Esophagus (tissue), 2 donors: ENCODE measurements around the gene CARD19. TPM values are rescaled to one million over a fixed set of nuclear protein-coding genes. Genes with fewer than 3 reads are reported as not detected.
"Not testable (repeated sequence)": the region's sequence is repeated elsewhere in the genome, so short reads cannot be mapped to it uniquely, and the experiment has no call there.

Source experiments
- H3K27ac ChIP-seq, 2 donors: one replicate each; pipeline ENCODE4 v1.5.1; 2013; ENCODE audit warnings: low read depth in 2 of 2, mild to moderate bottlenecking in 2 of 2, inconsistent platforms in 1 of 2, low read length in 1 of 2, moderate library complexity in 1 of 2
- H3K27me3 ChIP-seq, 2 donors: one replicate each; pipeline ENCODE4 v1.6.1; 2013; ENCODE audit warnings: low read length in 2 of 2, control low read depth in 1 of 2, mild to moderate bottlenecking in 1 of 2; ENCODE audit not compliant: insufficient read depth in 2 of 2, control insufficient read depth in 1 of 2
- H3K36me3 ChIP-seq, 2 donors: one replicate each; pipeline ENCODE4 v1.6.1; 2013; ENCODE audit warnings: low read length in 1 of 2; ENCODE audit not compliant: control insufficient read depth in 2 of 2, insufficient read depth in 2 of 2
- H3K4me1 ChIP-seq, 2 donors: one replicate each; pipeline ENCODE4 v1.6.1; 2013; ENCODE audit warnings: low read length in 1 of 2; ENCODE audit not compliant: control insufficient read depth in 2 of 2, insufficient read depth in 2 of 2
- H3K4me3 ChIP-seq, 2 donors: one replicate each; pipeline ENCODE4 v1.5.1; 2013; ENCODE audit warnings: low read length in 2 of 2, mild to moderate bottlenecking in 2 of 2, low read depth in 1 of 2, moderate library complexity in 1 of 2
- H3K9me3 ChIP-seq, 2 donors: one replicate each; pipeline ENCODE4 v1.6.1; 2013; ENCODE audit warnings: mild to moderate bottlenecking in 2 of 2, low read depth in 1 of 2, low read length in 1 of 2, moderate library complexity in 1 of 2; ENCODE audit not compliant: control insufficient read depth in 2 of 2, insufficient read depth in 1 of 2
- WGBS, 2 donors: extraction: QIAGEN DNeasy Blood & Tissue Kit; methylation state at CpG; one replicate each; pipeline ENCODE4 v1.1.7; 2013; 5-methylcytosine and 5-hydroxymethylcytosine counted together
- polyA plus RNA-seq, 2 donors: library from polyadenylated mRNA; stranded (reverse); fragments of 200-250 nt; gene quantifications; one replicate each; pipeline ENCODE4 v1.2.3, GENCODE V29; 2013
- donor health status: healthy with polysubstance abuse.
- donor health status: Bipolar disorder and iron deficiency.

The CARD19 gene
- polyA plus RNA-seq, 2 donors = 19.6 to 30.7 TPM

DNA sequence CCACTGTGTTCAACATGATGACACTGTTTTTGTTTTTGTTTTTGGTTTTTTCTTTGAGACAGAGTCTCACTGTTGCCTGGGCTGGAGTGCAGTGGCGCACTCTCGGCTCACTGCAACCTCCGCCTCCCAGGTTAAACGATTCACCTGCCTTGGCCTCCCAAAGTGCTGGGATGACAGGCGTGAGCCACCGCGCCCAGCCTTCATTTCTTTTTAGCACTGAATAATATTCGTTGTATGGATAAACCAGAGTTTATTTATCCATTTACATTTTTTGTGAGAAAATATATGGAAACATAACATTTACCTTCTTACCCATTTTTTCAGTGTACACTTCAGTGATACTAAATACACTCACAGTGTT, 4.2 kb downstream of the CARD19 start:
- Histone ChIP-seq H3K4me3 (no peak overlapping the region), H3K27ac (no peak overlapping the region), H3K36me3 (no peaks in the 10 kb centered on the region), H3K4me1 (peaks cover 17 to 23% of the 10 kb centered on the region in 2 donors), H3K27me3 (no peaks in the 10 kb centered on the region), H3K9me3 (no peaks in the 10 kb centered on the region)
- 92 to 93% methylated on average over 8 of the region's 8 CpGs for WGBS, 2 donors

DNA sequence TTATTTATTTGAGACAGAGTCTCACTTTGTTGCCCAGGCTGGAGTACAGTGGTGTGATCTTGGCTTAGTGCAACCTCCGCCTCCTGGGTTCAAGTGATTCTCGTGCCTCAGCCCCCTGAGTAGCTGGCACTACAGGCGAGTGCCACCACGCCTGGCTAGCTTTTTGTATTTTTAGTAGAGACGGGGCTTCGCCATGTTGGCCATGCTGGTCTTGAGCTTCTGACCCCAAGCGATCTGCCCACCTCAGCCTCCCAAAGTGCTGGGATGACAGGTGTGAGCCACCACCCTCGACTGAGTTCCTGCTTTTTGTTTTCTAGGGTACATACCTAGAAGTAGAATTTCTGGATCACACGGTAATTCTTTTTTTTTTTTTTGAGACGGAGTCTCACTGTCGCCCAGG, 5.1 kb downstream of the CARD19 start:
- not testable (repeated sequence) for H3K9me3 ChIP-seq, H3K27ac ChIP-seq, H3K27me3 ChIP-seq, H3K4me3 ChIP-seq, H3K36me3 ChIP-seq
- H3K4me1 ChIP-seq = peaks cover 17 to 23% of the 10 kb centered on the region in 2 donors
- WGBS, 2 donors = 94 to 98% methylated on average over 11 of the region's 11 CpGs

DNA sequence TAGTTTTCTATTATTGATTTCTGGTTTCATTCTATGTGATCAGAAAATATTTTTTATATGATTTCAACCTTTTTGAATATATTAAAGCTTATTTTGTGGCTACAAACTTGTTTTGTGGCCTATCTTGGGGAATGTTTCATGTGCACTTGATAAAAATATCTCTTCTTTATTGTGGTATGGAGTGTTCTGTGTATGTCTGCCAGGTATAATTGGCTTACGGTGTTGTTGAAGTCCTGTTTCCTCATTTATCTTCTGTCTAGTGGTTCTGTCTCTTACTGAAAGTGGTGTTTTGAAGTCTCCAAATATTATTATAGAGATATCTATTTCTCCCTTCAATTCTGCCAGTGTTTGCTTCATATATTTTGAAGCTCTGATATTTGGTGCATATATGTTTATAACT, 9.6 kb downstream of the CARD19 start:
- H3K9me3 ChIP-seq = no peaks in the 10 kb centered on the region

DNA sequence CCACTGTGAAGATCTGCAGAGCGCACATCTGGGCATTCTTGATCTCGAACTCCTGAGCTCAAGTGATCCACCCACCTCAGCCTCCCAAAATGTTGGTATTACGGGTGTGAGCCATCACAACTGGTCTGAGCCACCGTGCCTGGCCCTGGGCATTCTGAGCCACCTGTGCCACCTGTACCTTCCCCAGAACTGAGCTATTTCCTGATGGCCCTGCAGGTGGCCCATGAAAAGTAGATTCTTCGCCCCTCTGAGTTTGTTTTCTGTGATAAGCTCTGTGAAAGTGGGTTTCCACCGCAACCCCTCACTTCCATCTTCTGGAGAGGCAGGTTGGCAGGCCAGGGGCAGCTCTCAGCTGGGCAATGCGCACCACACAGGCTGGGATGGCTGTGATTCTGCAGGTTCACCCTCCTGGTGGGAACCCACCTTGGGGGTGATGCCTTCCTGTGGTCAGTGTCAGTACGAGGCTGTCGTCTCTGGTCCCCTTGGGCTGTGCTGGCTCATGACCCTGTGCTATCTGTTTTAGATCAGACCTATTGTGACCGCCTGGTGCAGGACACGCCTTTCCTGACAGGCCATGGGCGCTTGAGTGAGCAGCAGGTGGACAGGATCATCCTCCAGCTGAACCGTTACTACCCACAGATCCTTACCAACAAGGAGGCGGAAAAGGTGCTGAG, 11.3 kb downstream of the CARD19 start:
- Histone ChIP-seq H3K27ac (no peak overlapping the region), H3K36me3 (peaks cover 0 to 18% of the 10 kb centered on the region in 2 donors), H3K27me3 (no peaks in the 10 kb centered on the region), H3K4me1 (peaks cover 0 to 10% of the 10 kb centered on the region in 2 donors), H3K4me3 (no peak overlapping the region), H3K9me3 (no peaks in the 10 kb centered on the region)
- 83 to 90% methylated on average over 14 of the region's 14 CpGs for WGBS, 2 donors

More for the DNA sequence above, 9.6 kb downstream of the CARD19 start:
- WGBS, 2 donors = 89 to 96% methylated on average over 1 of the region's 1 CpG
- H3K4me1 ChIP-seq = peaks cover 0 to 10% of the 10 kb centered on the region in 2 donors
- H3K27ac ChIP-seq = no peak overlapping the region
- peaks cover 0 to 5% of the 10 kb centered on the region in 2 donors for H3K36me3 ChIP-seq
- no peak overlapping the region for H3K4me3 ChIP-seq
- no peaks in the 10 kb centered on the region for H3K27me3 ChIP-seq

DNA sequence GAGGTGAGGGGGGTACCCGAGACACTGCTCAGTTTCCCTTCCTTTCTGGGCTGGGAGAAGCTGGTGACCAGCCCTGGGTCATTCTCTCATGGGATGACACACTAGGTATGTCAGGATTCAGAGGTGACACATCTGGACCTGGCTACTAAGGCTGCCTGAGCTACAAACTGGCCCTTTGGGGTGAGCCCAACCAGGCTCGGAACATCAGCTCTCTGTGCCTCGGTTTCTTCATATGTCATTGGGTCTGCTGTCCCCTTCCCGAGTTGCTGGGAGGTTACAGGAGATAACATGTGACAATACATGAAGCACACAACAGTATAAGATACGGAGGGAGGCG, 11.8 kb downstream of the CARD19 start:
- no peaks in the 10 kb centered on the region for H3K9me3 ChIP-seq
- no peaks in the 10 kb centered on the region for H3K27me3 ChIP-seq
- WGBS, 2 donors = 87% methylated on average over 6 of the region's 6 CpGs
- peaks cover 0 to 18% of the 10 kb centered on the region in 2 donors for H3K36me3 ChIP-seq
- H3K4me3 ChIP-seq = no peak overlapping the region
- H3K27ac ChIP-seq = no peak overlapping the region
- H3K4me1 ChIP-seq = peaks cover 0 to 10% of the 10 kb centered on the region in 2 donors

DNA sequence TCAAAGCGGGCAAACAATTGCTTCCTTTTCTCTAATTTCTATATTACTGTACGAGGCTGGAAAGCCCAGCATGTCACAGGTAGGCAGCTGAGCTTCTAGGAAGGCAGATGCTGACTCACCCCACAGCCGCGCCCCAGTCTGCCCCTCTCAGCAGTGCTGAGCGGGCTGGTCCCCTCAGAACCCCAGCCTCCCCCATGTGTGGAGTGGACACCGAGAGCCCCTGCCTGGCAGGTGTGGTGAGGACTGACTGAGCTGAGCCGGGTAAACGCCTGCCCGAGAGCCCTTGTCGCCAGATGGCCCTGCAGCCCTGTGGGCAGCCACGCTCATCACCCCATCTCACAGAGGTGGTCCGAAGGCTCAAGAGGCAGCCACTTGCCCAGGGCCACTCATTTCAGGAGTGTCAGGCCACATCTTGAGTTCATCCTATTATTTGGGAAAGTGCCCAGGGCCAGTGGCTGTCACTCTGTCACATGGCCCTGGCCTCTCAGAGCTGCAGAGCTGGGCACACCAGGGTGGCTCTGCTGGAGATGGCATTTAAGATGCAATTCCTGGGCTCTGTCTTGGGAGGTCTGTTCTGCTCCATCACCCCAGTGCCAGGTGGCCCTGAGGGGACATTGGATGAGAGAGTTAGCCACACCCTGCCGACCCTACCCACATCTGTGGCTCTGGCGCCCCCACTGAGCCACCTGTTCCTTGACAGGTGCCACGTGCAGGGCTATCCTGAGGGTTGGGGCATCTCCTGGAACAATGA, 12.4 kb downstream of the CARD19 start:
- peaks cover 0 to 25% of the 10 kb centered on the region in 2 donors for H3K36me3 ChIP-seq
- WGBS, 2 donors = 80 to 84% methylated on average over 15 of the region's 15 CpGs
- H3K27ac ChIP-seq = no peak overlapping the region
- H3K27me3 ChIP-seq = no peaks in the 10 kb centered on the region
- H3K4me1 ChIP-seq = peaks cover 0 to 10% of the 10 kb centered on the region in 2 donors
- no peak overlapping the region for H3K4me3 ChIP-seq
- H3K9me3 ChIP-seq = no peaks in the 10 kb centered on the region

DNA sequence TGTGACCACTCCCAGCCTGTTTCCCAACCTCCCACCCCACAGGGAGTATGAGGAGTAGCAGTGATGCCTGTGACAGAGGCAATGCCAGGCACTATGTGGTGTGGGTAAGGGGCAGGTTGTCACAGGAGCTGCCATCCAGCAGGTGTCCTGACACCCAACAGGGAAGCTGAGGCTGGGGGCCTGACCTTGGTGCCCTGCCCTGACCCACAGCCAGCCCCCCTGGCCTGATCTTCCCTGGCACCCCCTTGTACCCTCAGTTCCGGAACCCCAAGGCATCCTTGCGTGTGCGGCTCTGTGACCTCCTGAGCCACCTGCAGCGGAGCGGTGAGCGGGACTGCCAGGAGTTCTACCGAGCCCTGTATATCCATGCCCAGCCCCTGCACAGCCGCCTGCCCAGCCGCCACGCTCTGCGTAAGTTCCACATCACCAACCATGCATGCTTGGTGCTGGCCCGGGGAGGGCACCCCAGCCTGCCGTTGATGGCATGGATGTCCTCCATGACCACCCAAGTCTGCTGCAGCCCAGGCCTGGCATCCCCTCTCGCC, 14.4 kb downstream of the CARD19 start:
- Histone ChIP-seq H3K27ac (no peak overlapping the region), H3K36me3 (peaks cover 0 to 36% of the 10 kb centered on the region in 2 donors), H3K4me1 (peaks cover 0 to 7% of the 10 kb centered on the region in 2 donors)

DNA sequence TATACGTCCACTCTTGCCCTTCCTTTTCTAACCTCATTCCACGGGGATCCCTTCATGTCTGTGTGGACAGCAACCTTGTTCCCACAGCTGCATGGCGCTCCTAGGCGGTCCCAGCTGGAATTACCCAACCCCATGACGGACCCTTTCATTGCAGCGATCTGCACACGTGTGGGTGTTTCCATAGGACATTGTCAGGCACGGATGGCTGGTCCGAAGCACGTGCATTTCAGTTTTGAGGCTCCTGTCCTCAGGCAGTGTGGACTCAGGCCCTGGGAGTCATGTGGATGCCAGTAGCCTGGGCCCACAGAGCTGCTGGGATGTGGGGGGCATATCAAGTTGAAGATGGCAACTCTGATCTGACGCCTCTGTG, 15.0 kb downstream of the CARD19 start:
- Histone ChIP-seq H3K4me1 (peaks cover 0 to 7% of the 10 kb centered on the region in 2 donors), H3K27me3 (no peaks in the 10 kb centered on the region), H3K36me3 (peaks cover 0 to 36% of the 10 kb centered on the region in 2 donors), H3K4me3 (no peak overlapping the region), H3K9me3 (no peaks in the 10 kb centered on the region), H3K27ac (no peak overlapping the region)
- 88 to 92% methylated on average over 11 of the region's 11 CpGs for WGBS, 2 donors

More for the DNA sequence above, 14.4 kb downstream of the CARD19 start:
- H3K9me3 ChIP-seq = no peaks in the 10 kb centered on the region
- no peaks in the 10 kb centered on the region for H3K27me3 ChIP-seq
- H3K4me3 ChIP-seq = no peak overlapping the region
- 93 to 95% methylated on average over 14 of the region's 14 CpGs for WGBS, 2 donors

DNA sequence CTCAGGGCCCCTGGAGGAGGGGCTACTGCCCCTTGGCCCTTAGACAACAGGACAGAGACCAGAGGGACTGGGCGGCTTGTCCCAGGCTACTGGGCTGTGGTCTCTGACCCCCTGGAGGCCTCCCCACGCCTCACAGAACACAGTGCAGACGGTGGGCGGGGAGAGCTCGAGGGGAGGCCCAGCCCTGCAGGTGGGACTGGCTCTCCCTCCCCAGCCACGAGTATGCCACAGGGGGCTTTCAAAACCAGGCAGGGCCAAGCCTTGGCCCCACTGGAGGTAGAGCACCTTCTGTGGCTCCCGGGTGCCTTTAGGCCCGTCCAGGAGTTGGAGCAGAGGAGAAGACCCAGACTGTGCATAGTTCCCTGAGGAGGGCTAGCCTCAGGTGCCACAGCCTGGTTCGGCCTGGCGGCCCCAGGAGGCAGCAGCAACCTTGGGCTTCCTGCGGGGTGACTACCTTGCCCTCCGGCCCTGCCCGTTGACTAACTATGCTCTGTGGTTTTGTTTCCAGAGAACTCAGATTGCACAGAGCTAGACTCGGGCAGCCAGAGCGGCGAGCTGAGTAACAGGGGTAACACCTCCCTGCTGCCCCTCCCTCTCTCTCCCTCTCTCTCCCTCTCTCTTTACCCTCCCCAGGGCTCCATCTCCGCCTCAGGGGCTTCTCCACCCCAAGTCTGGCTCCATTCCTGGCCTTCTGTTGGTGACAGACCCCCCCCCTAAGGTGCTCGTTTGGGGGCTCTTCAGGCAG, 15.5 kb downstream of the CARD19 start:
- H3K36me3 ChIP-seq = peaks cover 0 to 36% of the 10 kb centered on the region in 2 donors
- H3K4me1 ChIP-seq = peaks cover 0 to 7% of the 10 kb centered on the region in 2 donors
- no peaks in the 10 kb centered on the region for H3K9me3 ChIP-seq
- no peak overlapping the region for H3K4me3 ChIP-seq
- no peaks in the 10 kb centered on the region for H3K27me3 ChIP-seq
- no peak overlapping the region for H3K27ac ChIP-seq
- WGBS, 2 donors = 84 to 89% methylated on average over 18 of the region's 18 CpGs
